Astrocyte (in vitro differentiated cells and primary cell): Measurements from ENCODE around the gene DRC1. TPM values are rescaled to one million over a fixed set of nuclear protein-coding genes. Genes with fewer than 3 reads are reported as not detected.

Source experiments
- DNase-seq: peaks from one replicate; pipeline ENCODE4 v3.0.0-alpha.2; 2010; ENCODE audit warnings: low read depth
- FAIRE-seq: peaks from 2 replicates; lab custom pipeline; 2011; peaks lifted over from hg19 to GRCh38; lab: Jason Lieb, UNC
- H2AFZ ChIP-seq: 2 replicates; pipeline ENCODE4 v1.6.0; 2012; ENCODE audit warnings: low read depth, low read length, inconsistent platforms
- H3K27ac ChIP-seq: 2 replicates; pipeline ENCODE4 v1.5.1; 2011; ENCODE audit warnings: low read depth, low read length, inconsistent platforms
- H3K27me3 ChIP-seq: 2 replicates; pipeline ENCODE4 v1.6.0; 2011; ENCODE audit warnings: low read length, inconsistent platforms; ENCODE audit not compliant: insufficient read depth
- H3K36me3 ChIP-seq: 2 replicates; pipeline ENCODE4 v1.5.1; 2011; ENCODE audit warnings: low read length, inconsistent platforms; ENCODE audit not compliant: insufficient read depth
- H3K4me1 ChIP-seq: 2 replicates; pipeline ENCODE4 v1.5.1; 2011; ENCODE audit warnings: low read length, inconsistent platforms; ENCODE audit not compliant: insufficient read depth
- H3K4me2 ChIP-seq: 2 replicates; pipeline ENCODE4 v1.6.0; 2012; ENCODE audit warnings: low read length, inconsistent platforms
- H3K4me3 ChIP-seq: 2 replicates; pipeline ENCODE4 v1.5.1; 2011; ENCODE audit warnings: low read depth, mild to moderate bottlenecking, low read length, inconsistent platforms; ENCODE audit not compliant: insufficient read depth
- H3K79me2 ChIP-seq: 2 replicates; pipeline ENCODE4 v1.6.0; 2012; ENCODE audit warnings: mild to moderate bottlenecking, low read length, inconsistent platforms; ENCODE audit not compliant: insufficient read depth
- H3K9ac ChIP-seq: 2 replicates; pipeline ENCODE4 v1.6.0; 2012; ENCODE audit warnings: mild to moderate bottlenecking, low read length, inconsistent platforms
- H3K9me3 ChIP-seq: 2 replicates; pipeline ENCODE4 v1.5.1; 2012; ENCODE audit warnings: low read depth, mild to moderate bottlenecking, low read length, inconsistent platforms; ENCODE audit not compliant: insufficient read depth
- H4K20me1 ChIP-seq: 2 replicates; pipeline ENCODE4 v1.6.0; 2012; ENCODE audit warnings: low read length, inconsistent platforms; ENCODE audit not compliant: insufficient read depth
- H3K27ac Mint-ChIP-seq: one replicate; pipeline ENCODE4 v1.8.0; 2021; ENCODE audit warnings: mild to moderate bottlenecking, mixed read lengths; ENCODE audit not compliant: unreplicated experiment
- H3K27me3 Mint-ChIP-seq: one replicate; pipeline ENCODE4 v1.8.0; 2021; ENCODE audit warnings: low read depth, mixed read lengths; ENCODE audit not compliant: unreplicated experiment
- H3K36me3 Mint-ChIP-seq: one replicate; pipeline ENCODE4 v1.8.0; 2021; ENCODE audit warnings: low read depth, mixed read lengths; ENCODE audit not compliant: unreplicated experiment
- H3K4me1 Mint-ChIP-seq: one replicate; pipeline ENCODE4 v1.8.0; 2021; ENCODE audit warnings: low read depth, mixed read lengths; ENCODE audit not compliant: unreplicated experiment
- H3K4me3 Mint-ChIP-seq: one replicate; pipeline ENCODE4 v1.8.0; 2021; ENCODE audit warnings: mild to moderate bottlenecking, moderate library complexity, mixed read lengths; ENCODE audit not compliant: unreplicated experiment
- H3K9me3 Mint-ChIP-seq: one replicate; pipeline ENCODE4 v1.8.0; 2021; ENCODE audit warnings: mild to moderate bottlenecking, mixed read lengths; ENCODE audit not compliant: unreplicated experiment
- CTCF ChIP-seq: IDR thresholded peaks from 2 replicates; pipeline ENCODE4 v1.5.1; 2011; ENCODE audit warnings: low read depth, mild to moderate bottlenecking, inconsistent platforms, low read length, moderate library complexity; ENCODE audit not compliant: insufficient read depth
- EZH2 ChIP-seq: IDR thresholded peaks from 2 replicates; pipeline ENCODE4 v1.6.1; 2012; ENCODE audit warnings: mild to moderate bottlenecking, low read length, inconsistent platforms; ENCODE audit not compliant: insufficient read depth
- total RNA-seq: library from RNA; stranded (reverse); gene quantifications from 2 replicates; pipeline ENCODE4 v1.2.1, GENCODE V29; 2021

Gene DRC1
- total RNA-seq, 1 donor from 2014 or later: 0.27 TPM

- Histone ChIP-seq H3K4me3 (no peak overlapping the region), H3K9me3 (no peaks in the 10 kb centered on the region), H3K4me1 (no peaks in the 10 kb centered on the region), H3K9ac (no peak overlapping the region), H2AFZ (no peak overlapping the region), H4K20me1 (no peaks in the 10 kb centered on the region), H3K4me2 (no peak overlapping the region), H3K79me2 (no peaks in the 10 kb centered on the region), H3K27me3 (peaks cover 2% of the 10 kb centered on the region), H3K27ac (no peak overlapping the region), H3K36me3 (no peaks in the 10 kb centered on the region)
- no peaks in the 10 kb centered on the region for H3K9me3 Mint-ChIP-seq
- H3K27ac Mint-ChIP-seq: no peak overlapping the region
- no peaks in the 10 kb centered on the region for H3K27me3 Mint-ChIP-seq
- H3K36me3 Mint-ChIP-seq: no peaks in the 10 kb centered on the region
- TF ChIP-seq CTCF: no peak
- no peak for TF ChIP-seq EZH2
- H3K4me3 Mint-ChIP-seq: no peak overlapping the region
- DNase-seq: no peak
- no peak for FAIRE-seq
- H3K4me1 Mint-ChIP-seq: peaks cover 1% of the 10 kb centered on the region
Measured at GRCh38 chr2:26414311-26414710, 12.6 kb downstream of the DRC1 start.

GRCh38 chr2:26421961-26422360 is 20.2 kb downstream of the DRC1 start:
- no peak for FAIRE-seq
- Mint-ChIP-seq H3K9me3 (no peaks in the 10 kb centered on the region), H3K4me3 (no peak overlapping the region), H3K36me3 (peaks cover 2% of the 10 kb centered on the region), H3K27me3 (peaks cover 3% of the 10 kb centered on the region), H3K27ac (no peak overlapping the region), H3K4me1 (no peaks in the 10 kb centered on the region)
- H3K4me3 ChIP-seq: no peak overlapping the region
- H3K4me1 ChIP-seq: no peaks in the 10 kb centered on the region
- H3K79me2 ChIP-seq: no peaks in the 10 kb centered on the region
- DNase-seq: no peak
- H3K36me3 ChIP-seq: no peaks in the 10 kb centered on the region
- H3K9ac ChIP-seq: no peak overlapping the region
- no peak overlapping the region for H2AFZ ChIP-seq
- no peak overlapping the region for H3K4me2 ChIP-seq
- TF ChIP-seq CTCF: no peak
- no peak for TF ChIP-seq EZH2
- no peaks in the 10 kb centered on the region for H3K9me3 ChIP-seq
- H3K27ac ChIP-seq: no peak overlapping the region
- peaks cover 3% of the 10 kb centered on the region for H3K27me3 ChIP-seq
- H4K20me1 ChIP-seq: no peaks in the 10 kb centered on the region

GRCh38 chr2:26422947-26423629 is 21.4 kb downstream of the DRC1 start:
- Histone ChIP-seq H3K27me3 (peaks cover 3% of the 10 kb centered on the region), H3K4me3 (no peak overlapping the region), H3K27ac (no peak overlapping the region), H3K79me2 (no peaks in the 10 kb centered on the region), H3K4me2 (no peak overlapping the region), H3K9ac (no peak overlapping the region), H3K36me3 (no peaks in the 10 kb centered on the region), H3K4me1 (no peaks in the 10 kb centered on the region), H2AFZ (no peak overlapping the region), H3K9me3 (no peaks in the 10 kb centered on the region), H4K20me1 (no peaks in the 10 kb centered on the region)
- no peak for DNase-seq
- no peak overlapping the region for H3K4me3 Mint-ChIP-seq
- H3K27me3 Mint-ChIP-seq: peaks cover 6% of the 10 kb centered on the region
- peaks cover 2% of the 10 kb centered on the region for H3K36me3 Mint-ChIP-seq
- no peak for FAIRE-seq
- H3K27ac Mint-ChIP-seq: peak overlapping the region; percentile 53
- no peaks in the 10 kb centered on the region for H3K9me3 Mint-ChIP-seq
- no peaks in the 10 kb centered on the region for H3K4me1 Mint-ChIP-seq
- TF ChIP-seq EZH2 (no peak), CTCF (no peak)
